ENCODE data around the gene SDCCAG8. TPM values are rescaled to one million over a fixed set of nuclear protein-coding genes. Genes with fewer than 3 reads are reported as not detected.
"Not testable (repeated sequence)": the region's sequence is repeated elsewhere in the genome, so short reads cannot be mapped to it uniquely, and the experiment has no call there.

The SDCCAG8 gene
- total RNA-seq, 8 experiments from 2014 or later = 24.6 to 68.7 (median 46.8) TPM

DNA sequence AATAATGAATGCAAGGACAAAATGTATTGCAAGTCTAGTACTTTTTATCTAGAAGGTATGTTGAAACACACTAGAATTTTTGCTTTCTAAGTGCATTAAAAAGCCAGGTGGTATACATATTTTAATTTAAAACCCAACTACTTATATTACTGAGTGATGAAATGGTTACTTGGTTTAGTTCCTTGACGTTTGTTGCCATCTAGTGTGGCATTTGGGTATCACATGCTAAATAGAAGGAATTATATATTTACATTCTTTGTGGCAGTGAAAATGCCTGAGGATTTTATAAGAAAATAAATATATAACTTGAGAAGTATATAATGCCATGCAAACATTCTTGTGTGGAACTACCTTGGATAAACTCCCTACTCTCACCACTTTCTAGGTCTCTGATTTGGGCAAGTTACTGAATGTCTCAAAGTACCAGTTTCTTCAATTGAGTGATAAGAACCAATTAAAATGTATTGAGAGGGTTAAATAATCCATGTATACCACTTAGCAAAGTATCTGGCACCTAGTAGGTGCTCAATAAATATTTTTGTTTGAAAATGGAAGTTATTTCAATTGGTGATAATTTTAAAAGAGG lies 69.6 kb downstream of the SDCCAG8 start:
- 0% methylated on average over 1 of the region's 1 CpG; no CpG with 5 or more reads in 3 of the 10 experiments for WGBS, 10 experiments

GRCh38 chr1:243332440-243332839 lies 76.6 kb downstream of the SDCCAG8 start:
- Histone ChIP-seq H3K27ac (no peak overlapping the region), H3K4me3 (no peak overlapping the region), H3K4me1 (replicated peaks in 1 of 2) (no peaks in the 10 kb centered on the region)
- in situ Hi-C loops (cut with MboI; ENCODE audit: low pct_unique_long_range_greater_than_20kb in 2 of 9, low sequenced_read_pairs in 9 of 9, unreplicated experiment in 9 of 9) = loop anchor here in 6 of 9 experiments (25.0 kb wide), 3 partner anchors 355 to 955 kb away; no protein-coding TSS in a partner anchor
- no peak for ATAC-seq (replicated peaks in 6 of 8)
- WGBS, 10 experiments = 65 to 100% (median 96%) methylated on average over 1 to 15 of the region's 18 CpGs; no CpG with 5 or more reads in 2 of the 10 experiments

More for the DNA sequence above, 69.6 kb downstream of the SDCCAG8 start:
- peak in 3 of 8 experiments; percentile 45 to 72 (median 47) for ATAC-seq (replicated peaks in 6 of 8)
- in situ Hi-C loops (cut with MboI; ENCODE audit: low pct_unique_long_range_greater_than_20kb in 2 of 9, low sequenced_read_pairs in 9 of 9, unreplicated experiment in 9 of 9) = loop anchor here in 6 of 9 experiments (25.0 kb wide), 3 partner anchors 362 to 962 kb away; no protein-coding TSS in a partner anchor
- no peaks in the 10 kb centered on the region for H3K4me1 ChIP-seq (replicated peaks in 1 of 2)
- no peak overlapping the region for H3K27ac ChIP-seq
- H3K4me3 ChIP-seq = no peak overlapping the region

GRCh38 chr1:243335292-243335691 lies 79.5 kb downstream of the SDCCAG8 start:
- in situ Hi-C loops (cut with MboI; ENCODE audit: low pct_unique_long_range_greater_than_20kb in 2 of 9, low sequenced_read_pairs in 9 of 9, unreplicated experiment in 9 of 9) = loop anchor here in 6 of 9 experiments (25.0 kb wide), 3 partner anchors 352 to 952 kb away; no protein-coding TSS in a partner anchor
- ATAC-seq (replicated peaks in 6 of 8) = peak in 3 of 8 experiments; percentile 76 to 87 (median 83)
- 48 to 100% (median 85%) methylated on average over 2 to 3 of the region's 3 CpGs; no CpG with 5 or more reads in 1 of the 10 experiments for whole genome bisulfite sequencing, 10 experiments

GRCh38 chr1:243336163-243336562 lies 80.3 kb downstream of the SDCCAG8 start:
- no peaks in the 10 kb centered on the region for H3K4me1 ChIP-seq (replicated peaks in 1 of 2)
- no peak for ATAC-seq (replicated peaks in 6 of 8)
- in situ Hi-C loops (cut with MboI; ENCODE audit: low pct_unique_long_range_greater_than_20kb in 2 of 9, low sequenced_read_pairs in 9 of 9, unreplicated experiment in 9 of 9) = loop anchor here in 6 of 9 experiments (25.0 kb wide), 3 partner anchors 351 to 951 kb away; no protein-coding TSS in a partner anchor
- WGBS, 10 experiments = 40 to 100% (median 91%) methylated on average over 1 to 2 of the region's 2 CpGs
- no peak overlapping the region for H3K27ac ChIP-seq
- H3K4me3 ChIP-seq = no peak overlapping the region

More at GRCh38 chr1:243335292-243335691, 79.5 kb downstream of the SDCCAG8 start:
- Histone ChIP-seq H3K27ac (no peak overlapping the region), H3K4me3 (no peak overlapping the region), H3K4me1 (replicated peaks in 1 of 2) (no peaks in the 10 kb centered on the region)

- H3K4me1 ChIP-seq (replicated peaks in 1 of 2); ATAC-seq (replicated peaks in 6 of 8); H3K4me3 ChIP-seq; H3K27ac ChIP-seq: not testable (repeated sequence)
- in situ Hi-C loops (cut with MboI; ENCODE audit: low pct_unique_long_range_greater_than_20kb in 2 of 9, low sequenced_read_pairs in 9 of 9, unreplicated experiment in 9 of 9) = loop anchor here in 6 of 9 experiments (25.0 kb wide), 3 partner anchors 348 to 948 kb away; no protein-coding TSS in a partner anchor
- 100% methylated on average over 1 to 2 of the region's 4 CpGs; no CpG with 5 or more reads in 8 of the 10 experiments for whole genome bisulfite sequencing, 10 experiments
These were observed 83.0 kb downstream of the SDCCAG8 start for GRCh38 chr1:243338848-243339247.

GRCh38 chr1:243341074-243341473 lies 85.2 kb downstream of the SDCCAG8 start:
- H3K27ac ChIP-seq = no peak overlapping the region
- no peak for ATAC-seq (replicated peaks in 6 of 8)
- no peak overlapping the region for H3K4me3 ChIP-seq
- peaks cover 4 to 9% of the 10 kb centered on the region in 2 donors for H3K4me1 ChIP-seq (replicated peaks in 1 of 2)
- 57 to 100% (median 88%) methylated on average over 2 of the region's 2 CpGs; no CpG with 5 or more reads in 1 of the 10 experiments for WGBS, 10 experiments
- in situ Hi-C loops (cut with MboI; ENCODE audit: low pct_unique_long_range_greater_than_20kb in 2 of 9, low sequenced_read_pairs in 9 of 9, unreplicated experiment in 9 of 9) = loop anchor here in 8 of 9 experiments (10.0 to 25.0 kb wide), 4 partner anchors 346 to 946 kb away; no protein-coding TSS in a partner anchor

DNA sequence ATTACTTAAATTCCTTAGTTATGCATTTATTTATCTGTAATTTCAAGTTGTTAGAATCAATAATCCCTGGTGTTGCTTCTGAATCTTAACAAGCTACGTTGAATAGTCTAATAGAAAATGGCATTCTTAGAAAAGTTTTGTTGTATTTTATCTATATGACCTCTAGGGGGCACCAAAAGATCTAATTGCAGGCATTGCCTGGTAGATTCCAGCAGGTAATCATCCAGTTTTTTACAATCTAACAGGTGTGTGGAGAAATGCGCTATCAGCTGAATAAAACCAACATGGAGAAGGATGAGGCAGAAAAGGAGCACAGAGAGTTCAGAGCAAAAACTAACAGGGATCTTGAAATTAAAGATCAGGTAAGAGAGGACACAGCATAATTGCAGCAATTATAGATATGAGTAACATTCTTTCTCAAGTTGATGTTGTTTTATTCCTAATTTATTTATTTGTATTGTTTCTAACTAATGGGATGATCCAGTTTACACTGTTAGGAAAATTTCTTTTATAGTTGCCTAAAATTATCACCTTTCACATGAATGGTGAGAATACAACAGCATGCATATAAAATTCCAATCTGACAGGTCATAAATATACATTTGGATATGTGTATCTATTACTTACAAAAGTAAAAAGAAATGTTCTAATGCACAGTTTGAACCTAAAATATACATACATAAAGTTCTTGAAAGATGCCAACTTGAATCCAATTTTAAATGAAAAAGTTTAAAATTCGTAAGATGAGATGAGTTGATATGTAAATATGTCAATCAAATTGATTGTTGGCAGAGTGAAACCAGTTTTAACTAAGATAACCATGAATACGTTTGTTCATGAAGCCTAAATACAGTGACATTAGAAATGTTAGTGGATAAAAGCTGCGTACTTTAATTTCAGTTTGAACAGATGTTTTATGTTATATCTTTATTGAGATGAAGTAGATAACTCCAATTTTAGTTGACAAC lies 88.4 kb downstream of the SDCCAG8 start:
- WGBS, 10 experiments = 37 to 76% (median 63%) methylated on average over 3 to 5 of the region's 5 CpGs
- in situ Hi-C loops (cut with MboI; ENCODE audit: low pct_unique_long_range_greater_than_20kb in 2 of 9, low sequenced_read_pairs in 9 of 9, unreplicated experiment in 9 of 9) = loop anchor here in 8 of 9 experiments (10.0 to 25.0 kb wide), 4 partner anchors 343 to 943 kb away; no protein-coding TSS in a partner anchor
- Histone ChIP-seq H3K27ac (no peak overlapping the region), H3K4me3 (no peak overlapping the region), H3K4me1 (replicated peaks in 1 of 2) (peaks cover 13 to 17% of the 10 kb centered on the region in 2 donors)
- peak in 6 of 8 experiments; percentile 24 to 49 (median 42) for ATAC-seq (replicated peaks in 6 of 8)

DNA sequence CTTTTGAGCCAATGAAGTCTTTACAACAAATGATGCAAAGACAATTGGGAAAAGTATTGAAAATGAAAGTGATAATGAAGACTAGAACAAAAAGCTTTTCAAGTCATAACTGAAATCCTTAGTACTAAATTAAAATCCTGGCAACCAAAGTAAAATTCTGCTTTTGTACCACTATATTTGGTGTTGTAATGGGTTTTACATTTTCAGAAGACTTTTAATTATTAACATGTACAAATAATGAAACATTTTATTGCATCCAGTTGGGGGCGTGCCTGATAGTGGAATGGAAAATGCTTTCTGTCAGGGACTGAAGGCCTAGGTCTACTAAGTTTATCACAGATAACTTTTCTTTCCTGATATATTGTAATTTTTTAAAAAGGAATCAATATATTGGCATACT lies 89.4 kb downstream of the SDCCAG8 start:
- Histone ChIP-seq H3K4me1 (replicated peaks in 1 of 2) (peaks cover 13 to 17% of the 10 kb centered on the region in 2 donors), H3K27ac (no peak overlapping the region), H3K4me3 (no peak overlapping the region)
- in situ Hi-C loops (cut with MboI; ENCODE audit: low pct_unique_long_range_greater_than_20kb in 2 of 9, low sequenced_read_pairs in 9 of 9, unreplicated experiment in 9 of 9) = loop anchor here in 8 of 9 experiments (10.0 to 25.0 kb wide), 4 partner anchors 342 to 942 kb away; no protein-coding TSS in a partner anchor
- 0 to 38% (median 21%) methylated on average over 1 of the region's 1 CpG for whole genome bisulfite sequencing, 10 experiments
- ATAC-seq (replicated peaks in 6 of 8) = no peak

- in situ Hi-C loops (cut with MboI; ENCODE audit: low pct_unique_long_range_greater_than_20kb in 2 of 9, low sequenced_read_pairs in 9 of 9, unreplicated experiment in 9 of 9) = loop anchor here in 8 of 9 experiments (10.0 to 25.0 kb wide), 4 partner anchors 341 to 941 kb away; no protein-coding TSS in a partner anchor
- Histone ChIP-seq H3K4me3 (no peak overlapping the region), H3K4me1 (replicated peaks in 1 of 2) (peaks cover 13 to 17% of the 10 kb centered on the region in 2 donors), H3K27ac (peak overlapping the region; percentile 17)
- WGBS, 10 experiments = 11 to 91% (median 29%) methylated on average over 1 to 3 of the region's 3 CpGs; no CpG with 5 or more reads in 1 of the 10 experiments
- ATAC-seq (replicated peaks in 6 of 8) = peak in 2 of 8 experiments; percentile 30 to 35
These were observed 90.2 kb downstream of the SDCCAG8 start for GRCh38 chr1:243346016-243346415.

- Histone ChIP-seq H3K27ac (peak overlapping the region; percentile 17), H3K4me1 (replicated peaks in 1 of 2) (peaks cover 13 to 17% of the 10 kb centered on the region in 2 donors), H3K4me3 (no peak overlapping the region)
- in situ Hi-C loops (cut with MboI; ENCODE audit: low pct_unique_long_range_greater_than_20kb in 2 of 9, low sequenced_read_pairs in 9 of 9, unreplicated experiment in 9 of 9) = loop anchor here in 8 of 9 experiments (10.0 to 25.0 kb wide), 4 partner anchors 341 to 941 kb away; no protein-coding TSS in a partner anchor
- WGBS, 10 experiments = 0 to 100% (median 20%) methylated on average over 1 to 3 of the region's 3 CpGs; no CpG with 5 or more reads in 1 of the 10 experiments
- peak in 3 of 8 experiments; percentile 32 to 58 (median 58) for ATAC-seq (replicated peaks in 6 of 8)
These were observed 90.6 kb downstream of the SDCCAG8 start for GRCh38 chr1:243346468-243346867.

- in situ Hi-C loops (cut with MboI; ENCODE audit: low pct_unique_long_range_greater_than_20kb in 2 of 9, low sequenced_read_pairs in 9 of 9, unreplicated experiment in 9 of 9) = loop anchor here in 8 of 9 experiments (10.0 to 25.0 kb wide), 4 partner anchors 339 to 939 kb away; no protein-coding TSS in a partner anchor
These were observed 92.5 kb downstream of the SDCCAG8 start for GRCh38 chr1:243348331-243348730.

DNA sequence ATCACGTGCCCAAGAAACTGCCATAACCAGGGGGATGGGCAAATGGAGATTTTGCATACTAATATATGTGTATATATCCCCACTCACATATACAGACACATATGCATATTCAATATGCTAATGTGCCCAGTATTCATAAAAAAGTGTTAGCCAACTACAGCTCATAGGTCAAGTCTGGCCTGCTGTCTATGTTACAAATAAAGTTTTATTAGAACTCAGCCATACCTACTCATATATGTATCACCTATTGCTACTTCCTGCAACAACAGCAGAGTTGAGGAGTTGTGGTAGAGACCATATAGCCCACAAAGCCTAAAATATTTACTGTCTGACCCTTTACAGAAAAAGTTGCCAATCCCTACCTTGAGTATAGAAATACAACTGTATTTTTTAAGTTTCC lies 93.3 kb downstream of the SDCCAG8 start:
- 100% methylated on average over 1 of the region's 1 CpG; no CpG with 5 or more reads in 3 of the 10 experiments for WGBS, 10 experiments
- no peak for ATAC-seq (replicated peaks in 6 of 8)
- H3K27ac ChIP-seq = no peak overlapping the region
- H3K4me3 ChIP-seq = no peak overlapping the region
- peaks cover 13 to 17% of the 10 kb centered on the region in 2 donors for H3K4me1 ChIP-seq (replicated peaks in 1 of 2)
- in situ Hi-C loops (cut with MboI; ENCODE audit: low pct_unique_long_range_greater_than_20kb in 2 of 9, low sequenced_read_pairs in 9 of 9, unreplicated experiment in 9 of 9) = loop anchor here in 8 of 9 experiments (10.0 to 25.0 kb wide), 4 partner anchors 338 to 938 kb away; no protein-coding TSS in a partner anchor

More at GRCh38 chr1:243348331-243348730, 92.5 kb downstream of the SDCCAG8 start:
- Histone ChIP-seq H3K27ac (no peak overlapping the region), H3K4me1 (replicated peaks in 1 of 2) (peaks cover 13 to 17% of the 10 kb centered on the region in 2 donors), H3K4me3 (no peak overlapping the region)
- no peak for ATAC-seq (replicated peaks in 6 of 8)
- 90 to 100% (median 100%) methylated on average over 2 to 9 of the region's 11 CpGs; no CpG with 5 or more reads in 7 of the 10 experiments for WGBS, 10 experiments
